H1 (cell line): Measurements from ENCODE around the gene ROS1. TPM values are rescaled to one million over a fixed set of nuclear protein-coding genes. Genes with fewer than 3 reads are reported as not detected.

Source experiments
- CTCF ChIA-PET: fragments of 300-600 bp; sonication (Branson Sonifier 250); formaldehyde crosslinking; loops from one replicate; lab custom pipeline; 2021; ENCODE audit not compliant: partially characterized antibody; lab: Charles Lee
- POLR2A ChIA-PET: fragments of 300-600 bp; sonication (Branson Sonifier 250); formaldehyde crosslinking; loops from one replicate; lab custom pipeline; 2021; ENCODE audit warnings: inconsistent platforms; ENCODE audit not compliant: partially characterized antibody; lab: Charles Lee
- DNase-seq, 2 experiments: peaks; one replicate each; pipeline versions ENCODE4 v3.0.0 to v3.0.0-alpha.2; 2010 to 2022; ENCODE audit warnings: low spot score in 2 of 2, low read depth in 1 of 2, mixed read lengths in 1 of 2
- FAIRE-seq: peaks from 2 replicates; lab custom pipeline; 2011; peaks lifted over from hg19 to GRCh38; lab: Jason Lieb, UNC
- H2AFZ ChIP-seq: 2 replicates; pipeline ENCODE4 v1.8.1; 2012; ENCODE audit warnings: low read length, inconsistent platforms
- H2AK5ac ChIP-seq: 2 replicates; pipeline ENCODE4 v1.6.1; 2013; ENCODE audit warnings: low read depth, low read length
- H2BK120ac ChIP-seq: replicated peaks from 2 replicates; pipeline ENCODE3; 2013; ENCODE audit warnings: low read depth, low read length, inconsistent platforms
- H2BK12ac ChIP-seq: 2 replicates; pipeline ENCODE4 v1.6.1; 2013; ENCODE audit warnings: low read depth, low read length
- H2BK15ac ChIP-seq: 2 replicates; pipeline ENCODE4 v1.6.1; 2013; ENCODE audit warnings: low read length
- H2BK20ac ChIP-seq: 2 replicates; pipeline ENCODE4 v1.6.1; 2013; ENCODE audit warnings: low read length
- H2BK5ac ChIP-seq: 2 replicates; pipeline ENCODE4 v1.6.1; 2013; ENCODE audit warnings: low read depth, low read length
- H3K14ac ChIP-seq: 2 replicates; pipeline ENCODE4 v1.6.1; 2013; ENCODE audit warnings: inconsistent platforms; ENCODE audit not compliant: insufficient read length
- H3K18ac ChIP-seq: 2 replicates; pipeline ENCODE4 v1.6.1; 2013; ENCODE audit warnings: low read length; ENCODE audit errors: extremely low read depth
- H3K23ac ChIP-seq: 2 replicates; pipeline ENCODE4 v1.6.1; 2013; ENCODE audit warnings: inconsistent platforms; ENCODE audit not compliant: insufficient read length
- H3K23me2 ChIP-seq: 2 replicates; pipeline ENCODE4 v1.6.1; 2013; ENCODE audit warnings: low read depth, low read length
- H3K27ac ChIP-seq: 2 replicates; pipeline ENCODE4 v1.6.1; 2011; ENCODE audit warnings: low read depth, low read length, inconsistent platforms
- H3K27me3 ChIP-seq, 4 experiments: replicated peaks in 1 of 4; 1 replicate in 1 of 4; 2 replicates in 3 of 4; pipeline versions ENCODE4 v1.6.1 to v1.8.1; 2011 to 2013; ENCODE audit warnings: low read length in 3 of 4, mild to moderate bottlenecking in 3 of 4, inconsistent platforms in 2 of 4, mixed read lengths in 2 of 4, moderate library complexity in 1 of 4; ENCODE audit not compliant: control insufficient read depth in 3 of 4, insufficient read depth in 3 of 4; ENCODE audit errors: extremely low read depth in 1 of 4
- H3K36me3 ChIP-seq, 4 experiments: 2 replicates each; pipeline versions ENCODE4 v1.6.1 to v1.8.1; 2011 to 2013; ENCODE audit warnings: mild to moderate bottlenecking in 4 of 4, low read length in 3 of 4, moderate library complexity in 2 of 4, control low read depth in 1 of 4, inconsistent platforms in 1 of 4; ENCODE audit not compliant: insufficient read depth in 4 of 4, control insufficient read depth in 2 of 4
- H3K4ac ChIP-seq: replicated peaks from 2 replicates; pipeline ENCODE3; 2013; ENCODE audit warnings: low read length, low read depth, mixed read lengths, inconsistent platforms; ENCODE audit not compliant: insufficient read length
- H3K4me1 ChIP-seq, 4 experiments: replicated peaks in 1 of 4; 1 replicate in 1 of 4; 2 replicates in 3 of 4; pipeline versions ENCODE4 v1.6.1 to v1.8.1; 2011 to 2013; ENCODE audit warnings: low read length in 3 of 4, inconsistent platforms in 2 of 4, mixed read lengths in 1 of 4; ENCODE audit not compliant: insufficient read depth in 4 of 4, control insufficient read depth in 3 of 4
- H3K4me2 ChIP-seq, 2 experiments: 2 replicates each; pipeline versions ENCODE4 v1.6.1 to v1.8.1; 2011 to 2013; ENCODE audit warnings: low read depth in 2 of 2, low read length in 2 of 2, control low read depth in 1 of 2, inconsistent platforms in 1 of 2, mild to moderate bottlenecking in 1 of 2; ENCODE audit not compliant: insufficient read depth in 1 of 2
- H3K4me3 ChIP-seq, 4 experiments: fragments of 200-600, 300-600 bp in 1 of 4; sonication (generic), shearing (Covaris generic), sonication (Bioruptor Twin) in 1 of 4; 2 replicates each; pipeline versions ENCODE4 v1.5.1 to v1.8.1; 2011 to 2016; ENCODE audit warnings: low read length in 4 of 4, low read depth in 3 of 4, control low read depth in 2 of 4, inconsistent platforms in 2 of 4, mild to moderate bottlenecking in 2 of 4, mixed read lengths in 1 of 4, moderate library complexity in 1 of 4; ENCODE audit not compliant: insufficient read depth in 2 of 4; ENCODE audit errors: extremely low read depth in 1 of 4
- H3K56ac ChIP-seq: replicated peaks from 2 replicates; pipeline ENCODE3; 2013; ENCODE audit warnings: low read depth, mild to moderate bottlenecking, mixed read lengths, low read length, inconsistent platforms; ENCODE audit not compliant: insufficient read length
- H3K79me1 ChIP-seq: 2 replicates; pipeline ENCODE4 v1.6.1; 2013; ENCODE audit warnings: low read depth, low read length, control low read depth
- H3K79me2 ChIP-seq, 2 experiments: 2 replicates each; pipeline versions ENCODE4 v1.6.1 to v1.8.1; 2012 to 2013; ENCODE audit warnings: low read length in 2 of 2, mild to moderate bottlenecking in 2 of 2, inconsistent platforms in 1 of 2; ENCODE audit not compliant: insufficient read depth in 2 of 2, control insufficient read depth in 1 of 2
- H3K9ac ChIP-seq, 4 experiments: replicated peaks in 1 of 4; 1 replicate in 1 of 4; 2 replicates in 3 of 4; pipeline versions ENCODE4 v1.6.1 to v1.8.1; 2011 to 2013; ENCODE audit warnings: low read depth in 3 of 4, low read length in 3 of 4, control low read depth in 2 of 4, mild to moderate bottlenecking in 2 of 4, moderate library complexity in 2 of 4, inconsistent platforms in 1 of 4; ENCODE audit errors: extremely low read depth in 1 of 4
- H3K9me3 ChIP-seq, 2 experiments: 2 replicates each; pipeline versions ENCODE4 v1.6.1 to v1.8.1; 2012 to 2013; ENCODE audit warnings: mild to moderate bottlenecking in 2 of 2, moderate library complexity in 2 of 2, control low read depth in 1 of 2, inconsistent platforms in 1 of 2, low read depth in 1 of 2, low read length in 1 of 2, mixed read lengths in 1 of 2; ENCODE audit not compliant: insufficient read depth in 2 of 2
- H4K20me1 ChIP-seq, 2 experiments: replicated peaks in 1 of 2; 2 replicates each; pipeline versions ENCODE3 to v1.8.1; 2011 to 2013; ENCODE audit warnings: inconsistent platforms in 2 of 2, low read length in 2 of 2, mild to moderate bottlenecking in 1 of 2; ENCODE audit not compliant: insufficient read depth in 2 of 2, control insufficient read depth in 1 of 2
- H4K5ac ChIP-seq: 2 replicates; pipeline ENCODE4 v1.6.1; 2013; ENCODE audit warnings: low read length, low read depth, mixed read lengths, inconsistent platforms; ENCODE audit not compliant: insufficient read length
- H4K8ac ChIP-seq: 2 replicates; pipeline ENCODE4 v1.8.0; 2013; ENCODE audit warnings: mild to moderate bottlenecking, moderate library complexity, low read length, inconsistent platforms; ENCODE audit not compliant: insufficient read depth; ENCODE audit errors: extremely low read depth
- H4K91ac ChIP-seq: replicated peaks from 2 replicates; pipeline ENCODE3; 2013; ENCODE audit warnings: low read length, mixed read lengths, inconsistent platforms; ENCODE audit not compliant: insufficient read length
- CBX5 ChIP-seq: fragments of 300-800, 300-1000 bp; sonication (generic); IDR thresholded peaks from 2 replicates; pipeline ENCODE4 v1.7.1; 2016; ENCODE audit warnings: antibody characterized with exemption, low read length, low read depth
- CHD1 ChIP-seq: IDR thresholded peaks from 2 replicates; pipeline ENCODE4 v1.6.1; 2012; ENCODE audit warnings: low read depth, low read length, improper control_type of control experiment
- CHD2 ChIP-seq: IDR thresholded peaks from 2 replicates; pipeline ENCODE4 v1.6.1; 2012; ENCODE audit warnings: low read length, improper control_type of control experiment
- CTCF ChIP-seq, 3 experiments: IDR thresholded peaks; 1 replicate in 2 of 3; 2 replicates in 1 of 3; pipeline versions ENCODE4 v1.5.1 to v1.6.1; 2011; ENCODE audit warnings: low read length in 3 of 3, mild to moderate bottlenecking in 3 of 3, inconsistent platforms in 2 of 3, low read depth in 1 of 3, moderate library complexity in 1 of 3; ENCODE audit not compliant: insufficient read depth in 1 of 3; ENCODE audit errors: control extremely low read depth in 1 of 3
- EZH2 ChIP-seq: fragments of 200-600 bp; sonication (generic); IDR thresholded peaks from 2 replicates; pipeline ENCODE4 v1.7.1; 2012; ENCODE audit warnings: low read depth, mild to moderate bottlenecking, moderate library complexity, low read length, inconsistent platforms; ENCODE audit not compliant: severe bottlenecking
- KDM4A ChIP-seq: IDR thresholded peaks from one replicate; pipeline ENCODE4 v1.7.1; 2012; ENCODE audit warnings: low read depth, mild to moderate bottlenecking, moderate library complexity, low read length, inconsistent platforms; ENCODE audit not compliant: severe bottlenecking
- SP1 ChIP-seq: IDR thresholded peaks from 2 replicates; pipeline ENCODE4 v1.6.1; 2011; ENCODE audit warnings: low read depth, low read length
- SUZ12 ChIP-seq: fragments of 200-600 bp; sonication (generic); IDR thresholded peaks from 2 replicates; pipeline ENCODE4 v1.6.1; 2012; ENCODE audit warnings: mild to moderate bottlenecking, inconsistent platforms, low read length, moderate library complexity, mixed read lengths
- TBP ChIP-seq: IDR thresholded peaks from 2 replicates; pipeline ENCODE4 v1.6.1; 2011; ENCODE audit warnings: low read depth, low read length, improper control_type of control experiment
- WGBS, 2 experiments: shearing (Covaris generic) in 1 of 2; methylation state at CpG; one replicate each; pipeline versions ENCODE4 v1.1.6 to v1.1.7; 2013 to 2015; ENCODE audit warnings: low lambda C conversion rate in 2 of 2, mixed read lengths in 2 of 2, inconsistent platforms in 1 of 2, low coverage in 1 of 2, missing lambda C conversion rate in 1 of 2; ENCODE audit not compliant: insufficient replicate concordance in 2 of 2, insufficient coverage in 1 of 2, insufficient read length in 1 of 2; ENCODE audit errors: extremely low coverage in 1 of 2, missing lambda C conversion rate in 1 of 2; 5-methylcytosine and 5-hydroxymethylcytosine counted together
- polyA plus RNA-seq, 7 experiments: library from polyadenylated mRNA; depleted of rRNA in 3 of 7; stranded (reverse) in 5 of 7; unstranded in 2 of 7; fragments of >200 nt in 5 of 7; fragments of 200-250 nt in 2 of 7; gene quantifications; 1 replicate in 5 of 7; 2 replicates in 1 of 7; 4 replicates in 1 of 7; pipeline versions ENCODE4 v1.2.1 to v1.2.3, GENCODE V29; 2011 to 2013; ENCODE audit warnings: missing spikeins in 2 of 7, mixed read lengths in 2 of 7
- total RNA-seq: library from RNA; stranded (reverse); fragmentation: NEBNext Ultra II Directional; extraction: Animal tissue kit (Norgen Biotek cat#: 25700); gene quantifications from 2 replicates; pipeline ENCODE4 v1.2.1, GENCODE V29; 2021

The ROS1 gene
- total and polyA plus RNA-seq, 2 of the 8 experiments (the other 6 are each of a cell fraction or from before 2014, with no cell fraction given) = not detected

- Histone ChIP-seq H4K20me1 (no peaks in the 10 kb centered on the region), H2AFZ (no peak overlapping the region), H3K4me2 (no peak overlapping the region), H2BK15ac (no peak overlapping the region), H3K9ac (no peak overlapping the region), H3K79me1 (no peaks in the 10 kb centered on the region), H3K27me3 (no peaks in the 10 kb centered on the region), H3K23ac (no peak overlapping the region), H3K4me3 (no peak overlapping the region), H3K4me1 (peaks cover 0 to 3% (median 0%) of the 10 kb centered on the region in 4 experiments; a peak in 1 of 7 replicates), H3K14ac (no peak overlapping the region), H2BK20ac (no peak overlapping the region), H2BK120ac (no peak overlapping the region), H3K18ac (no peak overlapping the region), H3K9me3 (no peaks in the 10 kb centered on the region), H4K91ac (no peak overlapping the region), H3K4ac (no peak overlapping the region), H3K27ac (no peak overlapping the region), H4K5ac (no peak overlapping the region), H3K79me2 (no peaks in the 10 kb centered on the region), H3K56ac (no peak overlapping the region), H2BK12ac (no peak overlapping the region), H2AK5ac (no peak overlapping the region), H3K23me2 (no peaks in the 10 kb centered on the region), H2BK5ac (no peak overlapping the region), H3K36me3 (no peaks in the 10 kb centered on the region), H4K8ac (no peak overlapping the region)
- ChIA-PET CTCF (interaction anchor here (1.2 to 1.7 kb wide), 3 partner anchors 8 to 357 kb away, joined by 3 to 5 read pairs (median 4); no protein-coding TSS in a partner anchor), POLR2A (no interaction called here)
- 89% methylated on average over 1 of the region's 1 CpG; no CpG with 5 or more reads in 1 of the 2 experiments for WGBS, 2 experiments
- FAIRE-seq = no peak
- no peak for DNase-seq
- TF ChIP-seq EZH2 (no peak), SP1 (no peak), TBP (no peak), CHD2 (no peak), CTCF (IDR thresholded peaks at IDR 0.05; ENCODE audit: control extremely low read depth in 1 of 3, insufficient read depth in 1 of 3, low read depth in 1 of 3, low read length in 3 of 3) (no peak), CBX5 (no peak), CHD1 (no peak), SUZ12 (no peak), KDM4A (no peak)
Measured at GRCh38 chr6:117326396-117326795, 99.3 kb downstream of the ROS1 start.
